GM18858 (cell line): ENCODE data around the gene MAS1.
"Not testable (repeated sequence)": the region's sequence is repeated elsewhere in the genome, so short reads cannot be mapped to it uniquely, and the experiment has no call there.

ENCODE experiments used
- ATAC-seq: cut with Tn5 transposase; IDR thresholded peaks from one replicate; pipeline ENCODE4 v1.9.1; 2021; ENCODE audit not compliant: unreplicated experiment

The MAS1 gene

GRCh38 chr6:159890792-159891191 is at the start of gene MAS1:
TSS of gene MAS1 (plus strand) at chr6:159890988. CDS start at chr6:159906956, 15,968 bp downstream.
- no peak for ATAC-seq

DNA sequence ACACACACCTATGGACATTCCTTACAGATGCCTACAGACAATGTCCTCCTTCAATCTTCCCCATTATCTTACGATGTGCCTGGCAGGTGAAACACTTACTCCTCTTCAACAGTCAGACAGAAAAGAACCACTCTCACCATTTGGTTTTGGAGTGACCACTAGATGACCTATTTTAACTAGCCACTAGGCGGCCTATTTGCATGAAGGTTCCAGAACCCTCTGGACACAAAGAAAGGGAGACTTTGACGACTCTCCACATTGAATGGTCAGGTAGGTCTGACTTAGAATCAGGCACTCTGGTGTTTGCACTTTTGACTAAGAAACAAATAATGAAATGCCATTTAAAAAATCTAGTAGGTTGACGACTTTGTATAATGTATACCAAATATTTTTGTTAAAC is 48.8 kb upstream of the MAS1 start:
- no peak for ATAC-seq

- ATAC-seq = no peak
Measured at GRCh38 chr6:159844737-159845645, 45.8 kb upstream of the MAS1 start.

DNA sequence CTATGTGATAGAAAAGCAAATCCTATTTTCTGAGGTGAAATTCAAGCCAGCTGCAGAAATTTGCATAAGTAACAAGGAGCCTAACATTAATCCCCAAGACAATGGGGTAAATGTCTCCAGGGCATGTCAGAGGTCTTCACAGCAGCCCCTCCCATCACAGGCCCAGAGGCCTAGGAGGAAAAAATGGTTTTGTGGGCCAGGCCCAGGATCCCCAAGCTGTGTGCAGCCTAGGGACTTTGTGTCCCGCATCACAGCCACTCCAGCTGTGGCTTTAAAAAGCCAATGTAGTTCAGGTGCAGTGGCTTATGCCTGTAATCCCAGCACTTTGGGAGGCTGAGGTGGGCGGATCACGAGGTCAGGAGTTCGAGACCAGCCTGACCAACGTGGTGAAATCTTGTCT is 42.2 kb upstream of the MAS1 start:
- not testable (repeated sequence) for ATAC-seq

DNA sequence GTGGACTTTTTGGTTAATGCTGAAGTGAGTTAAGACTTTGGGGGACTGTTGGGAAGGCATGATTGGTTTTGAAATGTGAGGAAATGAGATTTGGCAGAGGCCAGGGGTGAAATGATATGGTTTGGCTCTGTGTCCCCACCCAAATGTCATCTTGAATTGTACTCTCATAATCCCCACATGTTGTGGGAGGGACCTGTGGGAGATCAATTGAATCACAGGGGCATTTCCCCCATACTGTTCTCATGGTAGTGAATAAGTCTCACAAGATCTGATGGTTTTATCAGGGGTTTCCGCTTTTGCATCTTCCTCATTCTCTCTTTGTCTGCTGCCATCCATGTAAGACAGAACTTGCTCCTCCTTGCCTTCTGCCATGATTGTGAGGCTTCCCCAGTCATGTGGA is 40.9 kb upstream of the MAS1 start:
- ATAC-seq = not testable (repeated sequence)

- no peak for ATAC-seq
Measured at GRCh38 chr6:159852877-159853276, 37.9 kb upstream of the MAS1 start.

DNA sequence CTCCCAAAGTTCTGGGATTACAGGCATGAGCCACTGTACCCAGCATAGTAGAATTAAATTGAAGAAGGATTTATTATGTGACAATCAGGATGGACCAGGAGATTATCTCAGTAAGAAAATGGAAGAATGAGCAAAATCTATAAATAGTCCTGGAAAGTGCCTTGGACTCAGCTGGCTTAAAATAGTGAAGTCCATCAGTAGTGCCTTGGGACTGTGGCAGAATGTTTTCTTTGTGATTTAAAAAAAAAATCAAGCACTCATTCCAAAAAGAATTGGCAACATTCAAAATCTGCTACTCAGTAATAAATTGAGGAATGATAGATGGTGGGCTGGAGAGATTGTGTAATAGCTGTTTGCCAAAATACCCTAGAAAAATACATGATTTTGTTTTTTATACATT is 37.0 kb upstream of the MAS1 start:
- no peak for ATAC-seq

DNA sequence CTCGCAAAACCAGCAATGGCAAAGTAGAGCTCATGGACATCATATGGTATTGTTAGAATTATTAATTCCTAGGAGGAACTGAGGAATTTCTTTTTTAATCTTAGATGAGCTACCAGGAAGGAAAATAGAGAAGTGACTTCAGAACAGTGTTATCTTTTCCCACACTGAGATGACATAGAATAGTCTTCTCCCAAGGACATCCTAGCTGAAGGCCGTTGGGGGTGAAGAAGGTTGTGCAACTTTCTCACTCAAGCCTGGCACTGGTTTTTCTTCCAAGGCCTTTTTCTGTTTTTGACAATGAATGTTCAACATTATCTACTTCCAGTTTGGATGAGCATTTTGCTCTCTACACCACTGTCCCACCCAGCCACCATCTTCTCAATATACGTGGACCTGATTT is 35.8 kb upstream of the MAS1 start:
- ATAC-seq = no peak

GRCh38 chr6:159858259-159858658 is 32.5 kb upstream of the MAS1 start:
- no peak for ATAC-seq

DNA sequence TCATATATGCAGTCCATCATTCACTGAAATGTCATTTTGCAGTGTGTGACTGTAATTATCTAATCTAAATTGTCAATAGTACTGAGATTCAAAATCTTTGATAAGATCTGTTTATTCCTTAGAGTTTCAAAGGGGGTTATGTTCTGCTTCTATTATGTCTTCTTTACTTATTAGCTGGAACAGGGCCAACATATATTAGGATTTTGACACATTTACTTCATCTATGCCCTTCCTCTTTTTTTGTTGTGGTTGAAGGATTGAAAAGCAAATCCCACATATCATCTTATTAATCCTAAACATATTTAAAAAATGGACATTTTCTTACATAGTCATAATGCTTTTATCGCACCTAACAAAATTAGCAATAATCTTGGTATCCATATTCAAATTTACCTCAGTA is 30.3 kb upstream of the MAS1 start:
- ATAC-seq = no peak

- ATAC-seq = no peak
Measured at GRCh38 chr6:159862103-159862502, 28.7 kb upstream of the MAS1 start.

DNA sequence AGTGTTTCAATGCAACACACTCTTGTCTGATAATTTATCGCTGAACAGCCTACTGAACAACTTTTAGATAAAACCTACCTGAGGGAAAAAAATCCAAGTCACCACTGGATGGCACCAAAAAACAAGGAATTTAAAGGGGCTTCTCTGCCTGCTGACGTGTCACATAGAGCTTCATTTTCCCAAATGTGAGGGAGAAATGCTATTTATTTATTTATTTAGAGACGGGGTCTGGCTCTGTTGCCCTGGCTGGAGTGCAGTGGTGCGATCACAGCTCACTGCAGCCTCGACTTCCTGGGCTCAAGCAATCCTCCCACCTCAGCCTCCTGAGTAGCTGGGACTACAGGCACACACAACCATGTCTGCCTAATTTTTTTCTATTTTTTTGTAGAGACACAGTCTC is 27.4 kb upstream of the MAS1 start:
- not testable (repeated sequence) for ATAC-seq

- no peak for ATAC-seq
Measured at GRCh38 chr6:159865226-159865920, 25.4 kb upstream of the MAS1 start.

GRCh38 chr6:159866286-159867247 is 24.2 kb upstream of the MAS1 start:
- ATAC-seq = no peak

- ATAC-seq = no peak
Measured at GRCh38 chr6:159871241-159871640, 19.5 kb upstream of the MAS1 start.

GRCh38 chr6:159871906-159872305 is 18.9 kb upstream of the MAS1 start:
- ATAC-seq = no peak

DNA sequence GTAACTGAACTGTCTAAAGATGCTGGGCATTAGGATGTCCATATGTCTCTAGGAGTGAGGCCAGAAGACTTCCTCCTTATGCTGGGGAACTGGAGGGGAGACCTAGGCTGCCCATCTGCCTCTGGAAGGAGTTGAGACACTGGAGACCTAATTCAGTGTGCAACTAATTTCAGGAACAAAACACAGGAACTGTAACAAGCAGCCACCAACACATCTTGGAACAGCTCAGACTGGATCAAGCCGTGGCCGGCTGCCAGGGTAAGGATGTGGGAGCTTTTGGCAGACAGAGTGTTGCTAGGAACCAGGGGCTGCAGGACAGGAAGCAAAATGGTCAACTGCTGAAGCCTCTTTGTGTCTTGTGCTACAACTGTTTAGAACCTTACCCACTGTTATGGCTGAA is 16.4 kb upstream of the MAS1 start:
- ATAC-seq = no peak

GRCh38 chr6:159875194-159875593 is 15.6 kb upstream of the MAS1 start:
- no peak for ATAC-seq

DNA sequence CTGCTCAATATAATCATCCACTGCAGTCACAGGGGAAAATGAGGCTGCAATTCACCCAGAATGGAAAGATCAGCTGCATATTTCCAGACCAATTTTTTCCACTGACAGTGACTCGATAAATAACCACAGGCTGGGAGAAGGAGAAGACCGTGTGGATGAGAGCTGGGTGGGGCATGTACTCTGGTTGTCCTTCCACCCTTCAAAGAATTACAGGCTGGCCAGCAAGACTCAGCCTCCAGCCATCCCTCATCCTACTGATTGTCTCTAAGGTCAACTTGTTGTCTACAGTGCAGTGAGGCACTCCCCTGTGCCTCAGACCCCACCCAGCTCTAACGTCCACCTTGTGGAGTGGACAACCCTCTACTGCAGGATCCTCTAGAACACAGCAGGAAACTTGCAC is 14.5 kb upstream of the MAS1 start:
- ATAC-seq = no peak

DNA sequence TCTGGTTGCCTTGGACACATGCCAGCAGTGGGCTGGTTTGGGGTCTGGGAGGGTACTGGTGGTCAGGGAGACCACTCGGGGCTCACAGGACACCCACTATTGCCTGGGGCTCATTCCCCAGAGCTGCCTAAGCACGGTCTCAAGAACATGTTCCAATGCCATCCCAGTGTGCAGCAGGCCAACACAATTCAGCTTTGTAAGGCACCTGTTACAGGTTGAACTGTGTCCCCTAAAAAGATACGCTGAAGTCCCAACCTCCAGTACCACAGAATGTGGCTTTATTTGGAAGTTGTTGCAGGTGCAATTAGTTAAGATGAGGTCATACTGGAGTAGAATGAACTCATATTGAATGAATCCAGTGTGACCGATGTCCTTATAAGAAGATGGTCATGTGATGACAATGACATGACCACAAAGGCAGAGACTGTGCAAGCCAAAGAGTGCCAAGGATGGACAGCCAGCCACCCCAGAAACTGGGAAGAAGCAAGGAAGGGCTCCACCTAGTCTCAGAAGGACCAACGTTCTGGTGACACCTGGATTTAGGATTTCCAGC is 13.5 kb upstream of the MAS1 start:
- ATAC-seq = no peak

GRCh38 chr6:159878341-159878740 is 12.4 kb upstream of the MAS1 start:
- ATAC-seq = no peak
